HG03342 (cell line): ENCODE measurements around the gene ITIH2.
"Not testable (repeated sequence)": the region's sequence is repeated elsewhere in the genome, so short reads cannot be mapped to it uniquely, and the experiment has no call there.

Source experiments
- ATAC-seq: cut with Tn5 transposase; IDR thresholded peaks from one replicate; pipeline ENCODE4 v1.9.1; 2021; ENCODE audit warnings: mild to moderate bottlenecking, moderate library complexity; ENCODE audit not compliant: unreplicated experiment

ITIH2 gene

GRCh38 chr10:7692368-7692767 lies 10.7 kb upstream of the ITIH2 start:
- not testable (repeated sequence) for ATAC-seq

GRCh38 chr10:7693194-7693593 lies 9.9 kb upstream of the ITIH2 start:
- ATAC-seq = not testable (repeated sequence)

- no peak for ATAC-seq
Observed at GRCh38 chr10:7696545-7696944, 6.6 kb upstream of the ITIH2 start.

- ATAC-seq = no peak
Observed at GRCh38 chr10:7697426-7697825, 5.7 kb upstream of the ITIH2 start.

GRCh38 chr10:7700577-7701125 lies 2.5 kb upstream of the ITIH2 start:
- no peak for ATAC-seq

- ATAC-seq = no peak
Observed at GRCh38 chr10:7701158-7701742, 1.9 kb upstream of the ITIH2 start.

GRCh38 chr10:7702288-7702812 lies 766 bp upstream of the ITIH2 start:
- no peak for ATAC-seq

GRCh38 chr10:7704071-7705016 lies 1.2 kb downstream of the ITIH2 start:
- no peak for ATAC-seq

- no peak for ATAC-seq
Observed at GRCh38 chr10:7705341-7705740, 2.2 kb downstream of the ITIH2 start.

- ATAC-seq = no peak
Observed at GRCh38 chr10:7706534-7707073, 3.5 kb downstream of the ITIH2 start.

- no peak for ATAC-seq
Observed at GRCh38 chr10:7707102-7707501, 4.0 kb downstream of the ITIH2 start.

- no peak for ATAC-seq
Observed at GRCh38 chr10:7707858-7708622, 4.9 kb downstream of the ITIH2 start.

- ATAC-seq = no peak
Observed at GRCh38 chr10:7708832-7709231, 5.7 kb downstream of the ITIH2 start.

GRCh38 chr10:7710446-7710845 lies 7.3 kb downstream of the ITIH2 start:
- ATAC-seq = no peak

GRCh38 chr10:7711075-7711474 lies 8.0 kb downstream of the ITIH2 start:
- ATAC-seq = not testable (repeated sequence)

GRCh38 chr10:7715515-7715914 lies 12.4 kb downstream of the ITIH2 start:
- ATAC-seq = no peak

GRCh38 chr10:7717767-7718166 lies 14.7 kb downstream of the ITIH2 start:
- ATAC-seq = no peak

GRCh38 chr10:7718685-7719084 lies 15.6 kb downstream of the ITIH2 start:
- no peak for ATAC-seq

GRCh38 chr10:7720478-7720877 lies 17.4 kb downstream of the ITIH2 start:
- no peak for ATAC-seq

- ATAC-seq = no peak
Observed at GRCh38 chr10:7722927-7723529, 19.9 kb downstream of the ITIH2 start.
